HL-60 (cell line): ENCODE measurements around the gene TPCN2.

Source experiments
- DNase-seq, 2 experiments: peaks; one replicate each; pipeline ENCODE4 v3.0.0-alpha.2; 2010 to 2020; ENCODE audit warnings: low read depth in 1 of 2, low spot score in 1 of 2
- H3K27ac ChIP-seq: fragments of 250-450 bp; sonication (Bioruptor Pico); replicated peaks from 2 replicates; pipeline ENCODE4 v1.5.1; 2020; ENCODE audit warnings: mild to moderate bottlenecking, moderate library complexity
- H3K27me3 ChIP-seq: fragments of 250-450 bp; sonication (Bioruptor Pico); 2 replicates; pipeline ENCODE4 v1.5.1; 2021; ENCODE audit warnings: mild to moderate bottlenecking, moderate library complexity; ENCODE audit not compliant: insufficient read depth, poor library complexity, severe bottlenecking
- H3K4me3 ChIP-seq: replicated peaks from 2 replicates; pipeline ENCODE4 v1.5.1; 2011; ENCODE audit warnings: mild to moderate bottlenecking, control low read depth, low read length; ENCODE audit not compliant: insufficient read depth
- CTCF ChIP-seq: IDR thresholded peaks from one replicate; pipeline ENCODE4 v1.5.1; 2011; ENCODE audit warnings: low read length, control low read depth, inconsistent platforms; ENCODE audit not compliant: insufficient read depth
- GABPA ChIP-seq: IDR thresholded peaks from 2 replicates; pipeline ENCODE4 v1.6.1; 2012; ENCODE audit warnings: low read depth
- POLR2AphosphoS5 ChIP-seq: IDR thresholded peaks from 2 replicates; pipeline ENCODE4 v1.6.1; 2012; ENCODE audit warnings: low read depth
- REST ChIP-seq: IDR thresholded peaks from 2 replicates; pipeline ENCODE4 v1.6.1; 2012; ENCODE audit warnings: low read depth; ENCODE audit not compliant: insufficient replicate concordance
- SPI1 ChIP-seq: IDR thresholded peaks from 2 replicates; pipeline ENCODE4 v1.6.1; 2012; ENCODE audit warnings: low read depth, mild to moderate bottlenecking, borderline replicate concordance

TPCN2 gene

GRCh38 chr11:69083531-69084247 is 35.0 kb downstream of the TPCN2 start:
- Histone ChIP-seq H3K4me3 (no peak overlapping the region), H3K27me3 (no peaks in the 10 kb centered on the region), H3K27ac (no peak overlapping the region)
- TF ChIP-seq POLR2AphosphoS5 (no peak), SPI1 (no peak), CTCF (no peak), REST (no peak), GABPA (no peak)
- no peak for DNase-seq

GRCh38 chr11:69084371-69084770 is 35.6 kb downstream of the TPCN2 start:
- no peak overlapping the region for H3K4me3 ChIP-seq
- H3K27ac ChIP-seq: no peak overlapping the region
- TF ChIP-seq SPI1 (no peak), CTCF (no peak), REST (no peak), POLR2AphosphoS5 (no peak), GABPA (no peak)
- no peak for DNase-seq
- no peaks in the 10 kb centered on the region for H3K27me3 ChIP-seq

GRCh38 chr11:69085490-69086095 is 36.9 kb downstream of the TPCN2 start:
- Histone ChIP-seq H3K27me3 (no peaks in the 10 kb centered on the region), H3K4me3 (no peak overlapping the region), H3K27ac (no peak overlapping the region)
- no peak for TF ChIP-seq REST
- no peak for TF ChIP-seq SPI1
- TF ChIP-seq CTCF: no peak
- no peak for TF ChIP-seq POLR2AphosphoS5
- no peak for TF ChIP-seq GABPA
- DNase-seq: no peak
